Lower lobe of right lung (tissue), 2 donors: ENCODE data around the gene MYRF. TPM values are rescaled to one million over a fixed set of nuclear protein-coding genes. Genes with fewer than 3 reads are reported as not detected.

Experiments used
- ATAC-seq, 2 donors: fragments of 200-7000 bp; cut with Tn5 transposase; one replicate each; pipeline ENCODE4 v1.9.1; 2020 to 2022; ENCODE audit warnings: mild to moderate bottlenecking in 2 of 2, moderate library complexity in 2 of 2
- DNase-seq: peaks from one replicate; pipeline ENCODE4 v3.0.0-alpha.2; 2020
- H3K27ac ChIP-seq: fragments of 200-600 bp; one replicate; pipeline ENCODE4 v1.8.0; 2022
- H3K27me3 ChIP-seq: fragments of 200-600 bp; one replicate; pipeline ENCODE4 v1.8.0; 2022; ENCODE audit warnings: low read depth
- H3K36me3 ChIP-seq: fragments of 200-600 bp; one replicate; pipeline ENCODE4 v1.8.0; 2022; ENCODE audit warnings: mild to moderate bottlenecking
- H3K4me1 ChIP-seq: fragments of 200-600 bp; one replicate; pipeline ENCODE4 v1.8.0; 2022
- H3K4me3 ChIP-seq: fragments of 200-600 bp; one replicate; pipeline ENCODE4 v1.8.0; 2022; ENCODE audit warnings: mild to moderate bottlenecking
- H3K9me3 ChIP-seq: fragments of 200-600 bp; one replicate; pipeline ENCODE4 v1.8.0; 2022
- intact Hi-C: fragments of 100-400 bp; cut with DNase I; formaldehyde crosslinking; loops from one replicate; pipeline ENCODE4 v1.11.0; 2022
- total RNA-seq: library from RNA; stranded (reverse); fragmentation: NEBNext Ultra II Directional; extraction: Animal tissue kit (Norgen Biotek cat#: 25700); gene quantifications from one replicate; pipeline ENCODE4 v1.2.1, GENCODE V29; 2021
- TF ChIP-seq, protein P1 (sequence below): fragments of 200-600 bp; IDR thresholded peaks from one replicate; pipeline ENCODE4 v1.8.0; 2022; ENCODE audit warnings: antibody characterized with exemption, mild to moderate bottlenecking
- donor health status: DM: no; HTN: yes; CAD: no; lungs with severe emphysema.

The MYRF gene
- total RNA-seq, 1 donor from 2014 or later = 37.9 TPM

DNA sequence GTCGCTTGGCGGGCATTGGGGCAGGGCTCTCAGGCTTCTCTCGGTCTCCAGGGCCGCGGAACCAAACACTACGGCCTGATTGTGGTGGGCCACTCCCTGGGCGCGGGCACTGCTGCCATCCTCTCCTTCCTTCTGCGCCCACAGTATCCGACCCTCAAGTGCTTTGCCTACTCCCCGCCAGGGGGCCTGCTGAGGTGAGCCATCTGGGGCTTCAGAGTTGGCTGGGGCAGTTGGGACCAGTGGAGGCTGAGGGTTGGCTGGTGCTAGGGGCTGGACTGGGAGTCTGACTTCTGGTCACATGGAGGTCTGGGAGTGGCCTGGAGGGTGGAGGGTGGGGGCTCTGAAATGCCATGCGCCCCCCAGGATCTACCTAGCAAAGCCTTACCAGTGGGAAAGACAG lies 15.3 kb upstream of the MYRF start:
- TF ChIP-seq, protein P1, sequence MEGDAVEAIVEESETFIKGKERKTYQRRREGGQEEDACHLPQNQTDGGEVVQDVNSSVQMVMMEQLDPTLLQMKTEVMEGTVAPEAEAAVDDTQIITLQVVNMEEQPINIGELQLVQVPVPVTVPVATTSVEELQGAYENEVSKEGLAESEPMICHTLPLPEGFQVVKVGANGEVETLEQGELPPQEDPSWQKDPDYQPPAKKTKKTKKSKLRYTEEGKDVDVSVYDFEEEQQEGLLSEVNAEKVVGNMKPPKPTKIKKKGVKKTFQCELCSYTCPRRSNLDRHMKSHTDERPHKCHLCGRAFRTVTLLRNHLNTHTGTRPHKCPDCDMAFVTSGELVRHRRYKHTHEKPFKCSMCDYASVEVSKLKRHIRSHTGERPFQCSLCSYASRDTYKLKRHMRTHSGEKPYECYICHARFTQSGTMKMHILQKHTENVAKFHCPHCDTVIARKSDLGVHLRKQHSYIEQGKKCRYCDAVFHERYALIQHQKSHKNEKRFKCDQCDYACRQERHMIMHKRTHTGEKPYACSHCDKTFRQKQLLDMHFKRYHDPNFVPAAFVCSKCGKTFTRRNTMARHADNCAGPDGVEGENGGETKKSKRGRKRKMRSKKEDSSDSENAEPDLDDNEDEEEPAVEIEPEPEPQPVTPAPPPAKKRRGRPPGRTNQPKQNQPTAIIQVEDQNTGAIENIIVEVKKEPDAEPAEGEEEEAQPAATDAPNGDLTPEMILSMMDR = no peak
- Histone ChIP-seq H3K27ac (no peak overlapping the region), H3K27me3 (no peaks in the 10 kb centered on the region), H3K4me1 (peaks cover 10% of the 10 kb centered on the region), H3K4me3 (no peak overlapping the region), H3K36me3 (peaks cover 26% of the 10 kb centered on the region), H3K9me3 (no peaks in the 10 kb centered on the region)
- intact Hi-C loops = loop anchor here (10.0 kb wide), 1 partner anchor 52 kb away; the partner anchor contains the start of gene DAGLA
- DNase-seq (no peak), ATAC-seq (no peak)

DNA sequence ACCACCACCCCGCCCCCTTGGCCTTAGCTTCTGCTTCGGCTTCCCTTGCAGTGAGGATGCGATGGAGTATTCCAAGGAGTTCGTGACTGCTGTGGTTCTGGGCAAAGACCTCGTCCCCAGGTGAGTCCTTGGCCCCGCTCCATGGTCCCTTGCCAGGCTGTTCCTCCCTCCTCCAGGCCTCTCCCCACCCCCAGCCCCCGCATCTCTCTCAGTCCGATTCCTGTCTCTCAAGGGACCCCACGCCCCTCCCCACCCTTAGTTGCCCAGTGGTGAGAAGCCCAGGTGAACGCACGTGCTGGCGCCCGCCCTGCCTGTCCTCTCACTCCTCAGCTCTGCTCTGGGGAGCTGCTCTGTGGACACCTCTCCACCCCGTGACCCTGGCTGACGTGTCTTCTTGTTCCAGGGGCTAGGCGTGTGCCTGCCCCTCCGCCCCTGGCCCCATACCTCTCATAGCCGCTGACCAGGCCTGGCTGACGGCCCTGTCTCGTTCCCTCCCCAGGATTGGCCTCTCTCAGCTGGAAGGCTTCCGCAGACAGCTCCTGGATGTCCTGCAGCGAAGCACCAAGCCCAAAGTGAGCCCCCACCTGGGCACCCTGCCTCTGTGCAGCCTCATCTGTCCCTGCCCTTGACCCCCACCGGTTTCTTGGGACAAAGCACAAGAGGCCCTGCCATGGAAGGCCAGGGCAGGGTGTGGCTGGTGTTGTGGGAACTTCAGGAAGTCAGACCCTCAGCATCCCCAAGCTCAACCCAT lies 14.6 kb upstream of the MYRF start:
- Histone ChIP-seq H3K4me3 (no peak overlapping the region), H3K4me1 (peaks cover 5% of the 10 kb centered on the region), H3K36me3 (peaks cover 26% of the 10 kb centered on the region), H3K27ac (no peak overlapping the region), H3K27me3 (no peaks in the 10 kb centered on the region), H3K9me3 (no peaks in the 10 kb centered on the region)
- ATAC-seq = no peak
- TF ChIP-seq, protein P1 = no peak
- no peak for DNase-seq
- intact Hi-C loops = loop anchor here (10.0 kb wide), 1 partner anchor 53 kb away; the partner anchor contains the start of gene DAGLA

DNA sequence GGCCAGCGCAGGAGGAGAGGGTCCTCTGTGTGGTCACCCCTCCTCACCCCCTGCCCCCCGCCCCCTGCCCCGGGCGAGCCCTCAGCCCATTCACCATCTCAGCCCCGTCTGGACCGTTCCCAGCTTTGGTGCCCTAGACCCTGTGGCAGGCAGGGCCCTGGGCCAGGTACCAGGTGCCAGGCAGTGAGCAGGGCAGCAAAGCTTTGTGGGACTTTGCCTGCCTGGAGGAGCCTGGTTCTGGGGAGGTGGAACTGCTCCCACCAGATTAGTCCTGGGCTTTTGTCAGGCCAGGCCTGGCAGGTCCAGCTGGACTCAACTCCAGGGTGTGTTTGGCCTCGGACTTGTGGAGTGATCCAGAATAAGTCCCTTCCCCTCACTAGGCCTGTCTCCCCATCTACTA lies 13.7 kb upstream of the MYRF start:
- Histone ChIP-seq H3K4me3 (no peak overlapping the region), H3K4me1 (no peaks in the 10 kb centered on the region), H3K27me3 (no peaks in the 10 kb centered on the region), H3K27ac (no peak overlapping the region), H3K36me3 (peaks cover 28% of the 10 kb centered on the region), H3K9me3 (no peaks in the 10 kb centered on the region)
- TF ChIP-seq, protein P1 = no peak
- no peak for ATAC-seq
- DNase-seq = no peak
- intact Hi-C loops = loop anchor here (10.0 kb wide), 1 partner anchor 54 kb away; the partner anchor contains the start of gene DAGLA

GRCh38 chr11:61739413-61739812 lies 13.0 kb upstream of the MYRF start:
- intact Hi-C loops = loop anchor here (10.0 kb wide), 1 partner anchor 55 kb away; the partner anchor contains the start of gene DAGLA
- H3K4me1 ChIP-seq = no peaks in the 10 kb centered on the region
- H3K9me3 ChIP-seq = no peaks in the 10 kb centered on the region
- DNase-seq (no peak), ATAC-seq (no peak)
- TF ChIP-seq, protein P1 = no peak
- H3K36me3 ChIP-seq = peaks cover 30% of the 10 kb centered on the region
- no peak overlapping the region for H3K27ac ChIP-seq
- no peak overlapping the region for H3K4me3 ChIP-seq
- no peaks in the 10 kb centered on the region for H3K27me3 ChIP-seq

DNA sequence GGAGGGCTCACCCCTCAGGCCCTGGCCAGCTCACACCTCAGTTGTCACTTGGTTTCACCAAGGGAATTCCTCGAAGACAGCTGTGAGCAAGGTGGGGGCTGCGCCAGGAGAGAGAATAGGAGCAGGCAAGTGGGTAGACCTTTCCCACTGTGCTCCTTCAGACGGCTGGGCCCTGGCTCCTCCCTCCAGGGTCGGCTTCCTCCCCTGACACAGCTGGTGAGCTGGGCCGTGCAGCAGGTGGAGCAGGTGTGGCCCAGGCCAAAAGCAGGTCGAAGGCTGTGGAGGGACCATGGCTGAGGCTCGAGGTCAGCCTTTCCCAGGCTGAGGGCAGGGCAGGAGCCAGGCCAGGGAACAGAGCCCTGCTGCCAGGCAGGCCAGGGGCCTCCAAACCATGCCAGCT lies 12.5 kb upstream of the MYRF start:
- DNase-seq = no peak
- Histone ChIP-seq H3K4me3 (no peak overlapping the region), H3K27me3 (no peaks in the 10 kb centered on the region), H3K9me3 (no peaks in the 10 kb centered on the region), H3K4me1 (no peaks in the 10 kb centered on the region), H3K36me3 (peaks cover 27% of the 10 kb centered on the region), H3K27ac (no peak overlapping the region)
- no peak for ATAC-seq
- intact Hi-C loops = loop anchor here (10.0 kb wide), 1 partner anchor 55 kb away; the partner anchor contains the start of gene DAGLA
- TF ChIP-seq, protein P1 = no peak
